ENCODE measurements around the gene PLCH2. TPM values are rescaled to one million over a fixed set of nuclear protein-coding genes. Genes with fewer than 3 reads are reported as not detected.
A peak's percentile ranks its signal among the peaks of the same experiment; 100 is the strongest.
"Not testable (repeated sequence)": the region's sequence is repeated elsewhere in the genome, so short reads cannot be mapped to it uniquely, and the experiment has no call there.

The PLCH2 gene
- total RNA-seq, 2 experiments from 2014 or later: 9.8 to 11.8 TPM

DNA sequence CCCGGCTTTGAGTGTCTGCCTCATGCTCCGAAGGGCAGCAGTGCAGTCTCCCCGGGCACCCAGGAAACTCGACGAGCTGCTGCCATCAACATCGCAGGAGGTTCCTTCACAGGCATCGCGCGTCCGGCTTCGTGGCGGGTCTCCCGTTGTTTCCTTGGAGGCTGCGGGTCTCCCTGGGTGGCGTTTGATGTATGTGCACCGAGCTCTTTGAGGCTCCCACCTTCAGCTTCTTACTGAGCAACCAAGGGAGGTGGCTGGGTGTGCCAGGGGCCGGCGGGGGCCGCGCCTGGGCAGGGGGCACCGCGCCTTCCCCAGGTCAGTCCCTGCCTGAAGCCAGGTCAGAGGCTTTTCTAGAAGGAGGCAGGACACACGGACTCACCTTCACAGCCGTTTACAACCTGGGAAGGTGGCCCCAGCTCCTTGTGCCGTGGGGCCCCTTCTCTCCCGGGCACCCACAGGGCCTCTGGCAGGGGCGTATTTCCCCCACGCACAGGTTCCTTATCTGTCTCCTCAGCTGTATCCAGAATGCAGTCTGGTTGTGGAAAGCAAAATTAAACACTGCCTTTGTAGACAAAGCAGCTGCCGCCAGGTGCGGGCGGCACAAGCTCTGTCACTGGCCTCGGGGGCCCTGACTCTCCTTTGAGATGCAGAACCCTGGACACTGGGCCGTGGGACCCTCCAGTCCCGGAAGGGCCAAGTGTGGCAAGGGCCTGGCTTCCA, 42.0 kb upstream of the PLCH2 start:
- ChIA-PET CTCF (interaction anchor here (1.3 kb wide), 1 partner anchor 90 kb away, joined by 3 read pairs; no protein-coding TSS in a partner anchor), POLR2A (interaction anchor here (1.3 kb wide), 1 partner anchor 113 kb away, joined by 3 read pairs; no protein-coding TSS in a partner anchor)
- DNase-seq (no peak), ATAC-seq (no peak)
- no peaks in the 10 kb centered on the region for H3K27me3 Mint-ChIP-seq (ENCODE audit: low read depth)
- no peak overlapping the region for H3K4me3 Mint-ChIP-seq
- no peaks in the 10 kb centered on the region for H3K36me3 Mint-ChIP-seq (ENCODE audit: low read depth)
- peaks cover 3% of the 10 kb centered on the region for H3K4me1 Mint-ChIP-seq (ENCODE audit: low read depth)
- H3K27ac Mint-ChIP-seq: no peak overlapping the region
- no peaks in the 10 kb centered on the region for H3K9me3 Mint-ChIP-seq (ENCODE audit: insufficient read depth)

DNA sequence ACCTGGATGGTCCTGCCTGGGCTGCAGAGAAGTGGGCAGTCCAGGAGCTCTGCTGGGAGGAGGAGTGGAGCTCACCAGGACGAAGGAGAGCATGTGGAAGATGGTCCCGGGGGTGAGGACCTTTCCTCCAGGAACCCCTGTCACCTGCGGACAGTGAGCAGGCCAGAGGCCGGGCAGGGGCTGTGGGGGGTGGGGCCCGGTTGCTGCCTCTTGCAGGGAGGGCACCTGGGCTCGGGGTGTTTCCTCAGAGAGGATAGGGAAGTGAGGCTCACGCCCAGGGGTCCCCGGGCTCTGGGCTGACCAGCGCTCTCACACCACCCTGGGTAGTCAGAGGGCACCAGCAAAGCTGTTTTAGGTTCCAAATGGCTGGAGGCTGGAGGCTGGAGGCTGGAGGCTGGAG, 41.0 kb upstream of the PLCH2 start:
- POLR2A ChIA-PET: interaction anchor here (1.3 kb wide), 1 partner anchor 112 kb away, joined by 3 read pairs; no protein-coding TSS in a partner anchor
- ATAC-seq (no peak), DNase-seq (no peak)
- Mint-ChIP-seq H3K4me3 (no peak overlapping the region), H3K4me1 (ENCODE audit: low read depth) (no peaks in the 10 kb centered on the region), H3K27ac (peak overlapping the region; percentile 30), H3K9me3 (ENCODE audit: insufficient read depth) (no peaks in the 10 kb centered on the region), H3K27me3 (ENCODE audit: low read depth) (no peaks in the 10 kb centered on the region), H3K36me3 (ENCODE audit: low read depth) (no peaks in the 10 kb centered on the region)
- CTCF ChIA-PET: no interaction called here

DNA sequence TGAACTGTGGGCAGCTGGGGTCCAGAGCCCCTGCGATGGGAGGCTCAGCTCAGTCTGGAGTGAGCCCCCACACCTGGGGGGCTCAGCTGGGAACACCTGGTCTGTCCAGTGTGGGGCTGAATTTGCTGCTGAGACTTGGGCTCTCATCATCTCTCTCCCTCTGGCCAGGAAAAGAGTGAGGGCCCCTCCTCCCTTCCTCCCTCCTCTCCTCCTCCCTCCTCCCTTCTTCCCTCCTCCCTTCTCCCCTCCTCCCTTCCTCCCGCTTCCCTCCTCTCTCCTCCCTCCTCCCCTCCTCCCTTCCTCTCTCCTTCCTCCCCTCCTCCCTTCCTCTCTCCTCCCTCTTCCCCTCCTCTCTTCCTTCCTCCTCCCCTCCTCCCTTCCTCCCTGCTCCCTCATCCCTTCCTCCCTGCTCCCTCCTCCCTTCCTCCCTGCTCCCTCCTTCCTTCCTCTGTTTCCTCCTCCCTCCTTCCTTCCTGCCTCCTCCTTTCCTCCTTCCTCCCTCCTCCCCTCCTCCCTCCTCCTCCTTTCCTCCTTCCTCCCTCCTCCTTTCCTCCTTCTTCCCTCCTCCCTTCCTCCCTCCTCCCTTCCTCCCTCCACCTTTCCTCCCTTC, 40.2 kb upstream of the PLCH2 start:
- CTCF ChIA-PET: no interaction called here
- no peaks in the 10 kb centered on the region for H3K9me3 Mint-ChIP-seq (ENCODE audit: insufficient read depth)
- H3K27me3 Mint-ChIP-seq (ENCODE audit: low read depth): no peaks in the 10 kb centered on the region
- ATAC-seq (no peak), DNase-seq (no peak)
- POLR2A ChIA-PET: no interaction called here
- no peak overlapping the region for H3K4me3 Mint-ChIP-seq
- no peak overlapping the region for H3K27ac Mint-ChIP-seq
- H3K36me3 Mint-ChIP-seq (ENCODE audit: low read depth): no peaks in the 10 kb centered on the region
- no peaks in the 10 kb centered on the region for H3K4me1 Mint-ChIP-seq (ENCODE audit: low read depth)

DNA sequence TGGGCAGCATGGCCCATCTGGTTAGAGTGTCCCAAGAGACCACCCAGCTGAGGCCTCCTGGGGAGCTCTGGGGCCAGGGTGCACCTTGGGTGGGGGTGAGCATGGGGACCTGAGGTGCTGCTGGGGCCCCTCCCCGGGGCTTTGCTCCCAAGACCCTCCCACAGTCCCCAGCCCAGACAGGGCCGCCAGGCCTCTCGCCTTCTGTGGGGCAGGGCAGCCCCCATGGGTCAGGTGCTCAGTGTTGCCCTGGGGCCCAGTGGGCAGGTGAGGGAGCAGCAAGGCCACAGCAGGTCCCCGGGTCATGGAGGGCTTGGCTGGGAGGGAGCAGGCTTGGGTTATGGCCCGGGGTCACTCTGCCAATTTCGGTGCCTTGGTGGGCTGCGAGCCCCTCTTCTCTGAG, 39.2 kb upstream of the PLCH2 start:
- no peak for DNase-seq
- H3K9me3 Mint-ChIP-seq (ENCODE audit: insufficient read depth): no peaks in the 10 kb centered on the region
- H3K27me3 Mint-ChIP-seq (ENCODE audit: low read depth): no peaks in the 10 kb centered on the region
- no peak for ATAC-seq
- ChIA-PET CTCF (no interaction called here), POLR2A (no interaction called here)
- no peak overlapping the region for H3K27ac Mint-ChIP-seq
- no peaks in the 10 kb centered on the region for H3K36me3 Mint-ChIP-seq (ENCODE audit: low read depth)
- no peak overlapping the region for H3K4me3 Mint-ChIP-seq
- no peaks in the 10 kb centered on the region for H3K4me1 Mint-ChIP-seq (ENCODE audit: low read depth)

DNA sequence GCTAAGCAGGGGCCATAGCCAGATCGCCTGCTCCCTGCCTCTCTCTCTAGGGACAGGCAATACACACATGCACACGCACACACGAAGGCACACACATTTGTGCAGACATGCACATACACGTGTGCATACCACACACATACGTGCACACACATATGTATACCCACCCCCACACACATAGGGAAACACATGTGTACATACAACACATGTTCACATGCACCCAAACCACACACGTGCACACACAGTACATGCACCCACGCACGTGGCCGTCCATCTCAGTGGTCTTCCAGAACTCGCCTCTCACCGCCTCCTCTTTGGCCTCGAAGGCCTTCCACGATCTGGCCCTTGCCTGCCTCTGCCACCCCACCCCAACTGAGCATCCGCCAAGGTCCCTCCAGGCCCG, 38.5 kb upstream of the PLCH2 start:
- Mint-ChIP-seq H3K27ac (peak overlapping the region; percentile 70), H3K9me3 (ENCODE audit: insufficient read depth) (no peaks in the 10 kb centered on the region), H3K27me3 (ENCODE audit: low read depth) (no peaks in the 10 kb centered on the region), H3K4me3 (no peak overlapping the region), H3K4me1 (ENCODE audit: low read depth) (no peaks in the 10 kb centered on the region), H3K36me3 (ENCODE audit: low read depth) (no peaks in the 10 kb centered on the region)
- ChIA-PET POLR2A (no interaction called here), CTCF (no interaction called here)
- DNase-seq (no peak), ATAC-seq (no peak)

DNA sequence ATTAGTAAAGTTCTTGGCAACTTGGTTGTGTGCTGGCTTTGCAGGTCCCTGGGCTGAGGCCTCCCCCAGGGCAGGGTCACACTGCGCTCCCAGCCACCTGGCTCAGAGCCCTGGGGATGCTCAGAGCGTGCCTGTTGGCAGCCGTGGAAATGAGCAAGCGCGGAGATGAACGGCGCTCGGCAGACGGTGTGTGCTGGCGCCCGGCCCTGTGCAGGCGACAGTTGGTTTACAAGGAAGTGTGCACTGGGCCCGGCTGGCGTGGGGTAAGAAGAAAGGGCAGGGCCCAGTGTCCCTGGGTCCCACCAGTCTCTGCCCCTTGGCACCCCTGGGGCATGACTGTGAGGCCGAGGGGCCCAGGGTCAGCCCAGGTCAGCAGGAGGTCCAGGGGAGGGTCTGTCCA, 38.1 kb upstream of the PLCH2 start:
- Mint-ChIP-seq H3K4me3 (no peak overlapping the region), H3K4me1 (ENCODE audit: low read depth) (no peaks in the 10 kb centered on the region), H3K27me3 (ENCODE audit: low read depth) (peaks cover 3% of the 10 kb centered on the region), H3K27ac (no peak overlapping the region), H3K36me3 (ENCODE audit: low read depth) (no peaks in the 10 kb centered on the region), H3K9me3 (ENCODE audit: insufficient read depth) (no peaks in the 10 kb centered on the region)
- ChIA-PET POLR2A (no interaction called here), CTCF (no interaction called here)
- no peak for ATAC-seq
- DNase-seq: no peak

DNA sequence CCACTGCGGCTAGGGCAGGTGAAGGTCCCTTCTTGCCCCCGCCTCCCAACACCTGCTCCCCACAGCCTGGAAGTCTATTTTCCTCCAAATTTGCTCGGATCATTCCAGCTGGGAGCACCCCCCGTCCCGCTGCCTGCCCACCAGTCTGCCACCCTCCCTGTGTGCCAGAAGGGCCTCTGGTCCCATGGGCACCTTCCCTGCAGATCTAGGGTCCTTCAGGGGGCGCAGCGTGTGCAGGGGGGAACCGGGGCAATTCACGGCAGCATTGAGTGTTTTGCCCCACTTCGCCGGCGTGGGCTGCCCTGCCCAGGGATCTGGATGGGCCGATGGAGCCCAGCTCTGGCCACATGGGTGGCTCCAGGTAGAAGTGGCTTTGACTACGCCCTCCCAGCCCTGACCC, 37.4 kb upstream of the PLCH2 start:
- DNase-seq (no peak), ATAC-seq (no peak)
- CTCF ChIA-PET: no interaction called here
- Mint-ChIP-seq H3K4me1 (ENCODE audit: low read depth) (no peaks in the 10 kb centered on the region), H3K27ac (no peak overlapping the region), H3K9me3 (ENCODE audit: insufficient read depth) (no peaks in the 10 kb centered on the region), H3K27me3 (ENCODE audit: low read depth) (peaks cover 3% of the 10 kb centered on the region), H3K4me3 (no peak overlapping the region), H3K36me3 (ENCODE audit: low read depth) (no peaks in the 10 kb centered on the region)
- POLR2A ChIA-PET: no interaction called here

DNA sequence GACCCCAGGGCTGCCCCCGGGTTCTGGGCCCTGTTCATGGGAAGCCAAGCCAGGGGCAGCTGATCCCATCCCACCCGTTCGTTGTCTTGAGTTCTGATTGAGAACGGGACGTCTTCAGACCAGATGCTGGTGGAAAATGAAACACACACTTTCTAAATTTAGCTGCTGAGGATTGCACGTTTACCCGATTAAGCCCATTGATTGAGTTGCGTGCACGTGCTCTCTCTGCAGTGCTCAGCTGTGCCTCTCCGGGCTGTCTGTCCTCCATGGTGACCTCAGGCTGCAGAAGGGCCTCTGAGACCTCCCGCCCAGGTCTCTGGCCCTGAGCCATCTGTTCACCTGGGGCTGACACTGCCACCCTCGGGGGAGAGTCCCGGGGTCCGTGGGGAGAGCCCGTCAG, 36.7 kb upstream of the PLCH2 start:
- H3K4me1 Mint-ChIP-seq (ENCODE audit: low read depth): no peaks in the 10 kb centered on the region
- ATAC-seq (no peak), DNase-seq (no peak)
- no peaks in the 10 kb centered on the region for H3K36me3 Mint-ChIP-seq (ENCODE audit: low read depth)
- CTCF ChIA-PET: no interaction called here
- H3K4me3 Mint-ChIP-seq: no peak overlapping the region
- H3K27me3 Mint-ChIP-seq (ENCODE audit: low read depth): peaks cover 3% of the 10 kb centered on the region
- POLR2A ChIA-PET: no interaction called here
- no peaks in the 10 kb centered on the region for H3K9me3 Mint-ChIP-seq (ENCODE audit: insufficient read depth)
- H3K27ac Mint-ChIP-seq: no peak overlapping the region

DNA sequence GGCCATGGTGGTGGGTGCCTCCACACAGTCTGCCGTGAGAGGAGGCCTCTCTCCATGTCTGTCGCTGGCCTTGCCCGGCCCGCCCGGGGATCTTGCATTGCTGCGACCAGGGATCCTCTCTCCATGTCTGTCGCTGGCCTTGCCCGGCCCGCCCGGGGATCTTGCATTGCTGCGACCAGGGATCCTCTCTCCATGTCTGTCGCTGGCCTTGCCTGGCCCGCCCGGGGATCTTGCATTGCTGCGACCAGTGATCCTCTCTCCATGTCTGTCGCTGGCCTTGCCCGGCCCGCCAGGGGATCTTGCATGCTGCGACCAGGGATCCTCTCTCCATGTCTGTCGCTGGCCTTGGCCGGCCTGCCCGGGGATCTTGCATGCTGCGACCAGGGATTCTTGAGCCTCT, 35.7 kb upstream of the PLCH2 start:
- H3K4me1 Mint-ChIP-seq (ENCODE audit: low read depth); CTCF ChIA-PET; ATAC-seq; POLR2A ChIA-PET; H3K4me3 Mint-ChIP-seq; H3K9me3 Mint-ChIP-seq (ENCODE audit: insufficient read depth); H3K27ac Mint-ChIP-seq; H3K27me3 Mint-ChIP-seq (ENCODE audit: low read depth); DNase-seq; H3K36me3 Mint-ChIP-seq (ENCODE audit: low read depth): not testable (repeated sequence)

DNA sequence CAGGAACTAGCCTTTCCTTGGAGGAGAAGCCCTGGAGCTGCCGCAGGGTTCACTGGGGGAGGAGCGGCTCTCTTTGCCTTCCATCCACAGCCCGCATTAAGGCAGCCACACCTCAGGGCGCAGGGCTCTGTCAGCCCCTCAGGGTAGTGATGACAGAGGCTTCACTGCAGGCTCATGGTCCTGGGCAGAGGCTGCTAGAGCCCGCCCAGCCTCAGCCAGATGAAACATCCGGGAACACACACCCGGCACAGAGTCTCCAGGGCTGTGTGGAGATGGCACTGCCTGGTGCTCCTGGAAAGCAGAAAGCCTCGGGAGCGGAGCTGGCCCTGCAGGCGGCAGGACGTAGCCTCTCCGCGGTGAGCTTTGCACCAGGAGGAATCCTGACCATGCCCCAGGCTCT, 34.3 kb upstream of the PLCH2 start:
- Mint-ChIP-seq H3K4me3 (no peak overlapping the region), H3K9me3 (ENCODE audit: insufficient read depth) (no peaks in the 10 kb centered on the region), H3K27me3 (ENCODE audit: low read depth) (peaks cover 9% of the 10 kb centered on the region), H3K27ac (no peak overlapping the region), H3K36me3 (ENCODE audit: low read depth) (no peaks in the 10 kb centered on the region), H3K4me1 (ENCODE audit: low read depth) (no peaks in the 10 kb centered on the region)
- ChIA-PET POLR2A (interaction anchor here (0.6 kb wide), 1 partner anchor 393 kb away, joined by 3 read pairs; no protein-coding TSS in a partner anchor), CTCF (no interaction called here)
- ATAC-seq (no peak), DNase-seq (no peak)

DNA sequence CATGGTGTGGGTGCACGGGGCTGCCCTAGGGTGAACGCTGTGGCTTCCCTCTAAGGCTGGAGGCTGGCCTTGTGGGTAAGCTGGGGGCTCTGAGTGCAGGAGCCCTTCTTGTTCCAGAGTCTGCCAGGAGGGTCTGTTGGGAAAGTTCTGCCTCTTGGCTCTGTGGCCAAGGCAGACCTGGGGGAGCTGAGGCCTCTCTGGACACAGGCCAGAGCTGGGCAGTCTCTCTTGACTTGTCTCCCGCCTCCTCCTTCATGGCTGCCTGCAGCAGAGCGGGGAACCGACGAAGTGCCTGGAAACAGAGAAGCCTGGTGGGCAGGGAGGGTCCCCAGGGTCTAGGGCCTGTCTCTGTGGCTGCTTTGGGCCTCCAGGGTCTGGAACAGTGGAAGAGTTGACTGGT, 33.4 kb upstream of the PLCH2 start:
- no peak overlapping the region for H3K4me3 Mint-ChIP-seq

DNA sequence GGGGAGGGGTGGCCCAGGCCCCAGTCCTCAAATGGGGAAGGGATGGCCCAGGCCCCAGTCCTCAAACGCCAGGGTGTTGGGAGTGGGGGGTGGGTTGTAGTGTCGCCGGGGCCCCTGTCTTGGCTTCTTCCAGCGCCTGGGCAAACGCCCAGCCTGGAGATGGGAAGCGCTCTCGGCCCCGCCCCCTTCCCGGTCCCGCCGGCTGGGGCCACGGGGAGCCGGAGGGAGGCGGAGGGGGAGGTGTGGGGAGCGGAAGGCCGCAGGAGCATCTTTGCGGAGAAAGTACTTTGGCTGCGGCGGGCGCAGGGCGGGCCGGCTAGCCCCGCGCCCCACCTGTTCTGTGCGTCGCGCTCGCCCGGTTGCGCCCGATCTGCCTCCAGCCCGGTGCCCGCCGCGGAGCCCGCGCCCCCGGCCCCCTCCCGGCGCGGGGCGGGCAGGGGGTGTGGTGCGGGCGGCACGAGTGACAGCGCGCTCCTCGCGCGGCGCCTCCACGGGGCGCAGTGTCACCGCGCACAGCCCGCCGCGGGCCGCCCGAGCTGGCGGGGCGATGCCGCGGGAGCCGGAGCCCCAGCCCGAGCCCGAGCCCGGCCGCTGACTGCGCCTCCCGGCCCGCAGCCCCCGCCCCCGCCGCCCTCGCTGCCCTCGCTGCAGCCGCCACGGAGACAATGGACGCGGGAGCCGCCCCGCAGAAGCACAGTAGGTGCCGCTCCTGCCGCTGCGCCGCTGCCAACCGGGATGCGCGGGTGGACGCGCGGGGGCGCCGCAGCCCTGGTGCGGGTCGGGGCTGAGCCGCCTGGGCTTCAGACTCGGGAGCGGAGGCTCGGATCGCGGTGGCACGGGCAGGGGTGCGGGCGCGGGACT, 32.6 kb upstream of the PLCH2 start:
- no peak overlapping the region for H3K4me3 Mint-ChIP-seq
- no peaks in the 10 kb centered on the region for H3K36me3 Mint-ChIP-seq (ENCODE audit: low read depth)
- H3K9me3 Mint-ChIP-seq (ENCODE audit: insufficient read depth): no peaks in the 10 kb centered on the region
- ATAC-seq: no peak
- peaks cover 10% of the 10 kb centered on the region for H3K27me3 Mint-ChIP-seq (ENCODE audit: low read depth)
- H3K4me1 Mint-ChIP-seq (ENCODE audit: low read depth): no peaks in the 10 kb centered on the region
- DNase-seq: peak; percentile 37
- POLR2A ChIA-PET: no interaction called here
- H3K27ac Mint-ChIP-seq: no peak overlapping the region
- CTCF ChIA-PET: no interaction called here

More for the DNA sequence above, 33.4 kb upstream of the PLCH2 start:
- POLR2A ChIA-PET: interaction anchor here (0.6 kb wide), 1 partner anchor 341 kb away, joined by 4 read pairs; no protein-coding TSS in a partner anchor
- Mint-ChIP-seq H3K36me3 (ENCODE audit: low read depth) (no peaks in the 10 kb centered on the region), H3K9me3 (ENCODE audit: insufficient read depth) (no peaks in the 10 kb centered on the region), H3K27ac (no peak overlapping the region), H3K27me3 (ENCODE audit: low read depth) (peaks cover 9% of the 10 kb centered on the region), H3K4me1 (ENCODE audit: low read depth) (no peaks in the 10 kb centered on the region)
- CTCF ChIA-PET: no interaction called here
- DNase-seq (no peak), ATAC-seq (no peak)
